OCI-LY1 (cell line): ENCODE data around the gene ATP13A2.

ENCODE experiments used
- H2AFZ ChIP-seq: fragments of 200-600 bp; sonication (generic), shearing (Covaris generic); 2 replicates; pipeline ENCODE4 v1.6.0; 2014; ENCODE audit warnings: antibody characterized with exemption, mild to moderate bottlenecking, low read length
- H3F3A ChIP-seq: fragments of 200-600 bp; sonication (generic), shearing (Covaris generic); 2 replicates; pipeline ENCODE4 v1.6.0; 2014; ENCODE audit warnings: mild to moderate bottlenecking, antibody characterized with exemption, low read length, moderate library complexity; ENCODE audit not compliant: insufficient read depth
- H3K27ac ChIP-seq: fragments of 200-600 bp; sonication (generic); 2 replicates; pipeline ENCODE4 v1.5.1; 2014; ENCODE audit warnings: low read length, mixed run types, mild to moderate bottlenecking, low read depth; ENCODE audit not compliant: poor library complexity, severe bottlenecking
- H3K27me3 ChIP-seq: fragments of 200-600 bp; sonication (generic); 2 replicates; pipeline ENCODE4 v1.6.0; 2014; ENCODE audit warnings: antibody characterized with exemption, mild to moderate bottlenecking, low read length, moderate library complexity; ENCODE audit not compliant: insufficient read depth
- H3K36me3 ChIP-seq: fragments of 200-600 bp; sonication (generic); 2 replicates; pipeline ENCODE4 v1.6.1; 2014; ENCODE audit warnings: mild to moderate bottlenecking, antibody characterized with exemption, low read length, moderate library complexity, mixed read lengths; ENCODE audit not compliant: insufficient read depth
- H3K4me1 ChIP-seq: fragments of 200-600 bp; sonication (generic); 2 replicates; pipeline ENCODE4 v1.5.1; 2014; ENCODE audit warnings: mild to moderate bottlenecking, low read length, moderate library complexity; ENCODE audit not compliant: insufficient read depth, severe bottlenecking
- H3K4me2 ChIP-seq: fragments of 200-600 bp; sonication (generic), shearing (Covaris generic); 2 replicates; pipeline ENCODE4 v1.6.1; 2014; ENCODE audit warnings: low read length
- H3K4me3 ChIP-seq: fragments of 200-600 bp; sonication (generic); 2 replicates; pipeline ENCODE4 v1.5.1; 2014; ENCODE audit warnings: low read length, low read depth, mild to moderate bottlenecking, mixed read lengths; ENCODE audit not compliant: poor library complexity, severe bottlenecking
- H3K79me2 ChIP-seq: fragments of 200-600 bp; shearing (Covaris generic); 2 replicates; pipeline ENCODE4 v1.6.1; 2016; ENCODE audit warnings: mixed run types, low read length, mixed read lengths; ENCODE audit not compliant: insufficient read depth
- H3K9ac ChIP-seq: fragments of 200-600 bp; sonication (generic), shearing (Covaris generic); 2 replicates; pipeline ENCODE4 v1.6.1; 2014; ENCODE audit warnings: mild to moderate bottlenecking, low read length, mixed read lengths
- H3K9me2 ChIP-seq: fragments of 200-600 bp; sonication (generic), shearing (Covaris generic); 2 replicates; pipeline ENCODE4 v1.6.1; 2014; ENCODE audit warnings: low read depth, mild to moderate bottlenecking, low read length, mixed read lengths
- H3K9me3 ChIP-seq: fragments of 200-600 bp; shearing (Covaris generic); 2 replicates; pipeline ENCODE4 v1.6.1; 2014; ENCODE audit warnings: low read length, mixed read lengths
- H4K20me1 ChIP-seq: fragments of 200-600 bp; sonication (generic), shearing (Covaris generic); 2 replicates; pipeline ENCODE4 v1.6.0; 2016; ENCODE audit warnings: mild to moderate bottlenecking, low read length; ENCODE audit not compliant: insufficient read depth
- EZH2 ChIP-seq: fragments of 200-600 bp; sonication (generic), shearing (Covaris generic); IDR thresholded peaks from 2 replicates; pipeline ENCODE4 v1.8.0; 2017; ENCODE audit warnings: borderline replicate concordance, mixed run types, mild to moderate bottlenecking, antibody characterized with exemption, low read length, moderate library complexity, mixed read lengths
- TF ChIP-seq, protein P1 (sequence below): fragments of 200-600 bp; sonication (generic), shearing (Covaris generic); IDR thresholded peaks from 2 replicates; pipeline ENCODE4 v1.5.1; 2017; ENCODE audit warnings: mild to moderate bottlenecking, antibody characterized with exemption, low read length, moderate library complexity, mixed read lengths

ATP13A2 gene

DNA sequence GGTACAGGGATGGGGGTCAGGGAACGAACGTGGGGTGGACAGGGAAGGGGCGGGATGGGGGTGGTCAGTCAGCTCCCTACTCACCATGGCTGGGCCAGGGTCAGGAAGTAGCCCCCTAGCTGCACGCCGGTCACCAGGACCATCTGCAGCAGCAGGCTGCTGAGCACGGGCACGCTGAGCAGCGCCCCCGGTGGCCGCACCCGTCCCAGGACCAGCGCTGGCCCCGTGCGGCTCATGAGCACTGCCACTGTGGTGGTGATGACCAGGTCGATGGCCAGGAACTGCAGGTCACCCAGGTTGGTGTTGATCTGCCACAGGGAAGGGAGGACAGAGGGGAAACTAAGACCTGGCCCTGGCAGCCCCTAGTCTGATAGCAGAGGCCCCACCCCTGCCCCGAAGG lies 24.8 kb downstream of the ATP13A2 start:
- Histone ChIP-seq H4K20me1 (no peaks in the 10 kb centered on the region), H3K4me3 (no peak overlapping the region), H3K27me3 (no peaks in the 10 kb centered on the region), H3K9me2 (no peaks in the 10 kb centered on the region), H3K4me1 (no peaks in the 10 kb centered on the region), H3K4me2 (no peak overlapping the region), H2AFZ (no peak overlapping the region), H3K9ac (no peak overlapping the region), H3K79me2 (no peaks in the 10 kb centered on the region), H3F3A (no peaks in the 10 kb centered on the region), H3K36me3 (no peaks in the 10 kb centered on the region; the same call in 1 of the 2 replicates), H3K9me3 (no peaks in the 10 kb centered on the region), H3K27ac (no peak overlapping the region)
- TF ChIP-seq EZH2 = no peak
- TF ChIP-seq, protein P1, sequence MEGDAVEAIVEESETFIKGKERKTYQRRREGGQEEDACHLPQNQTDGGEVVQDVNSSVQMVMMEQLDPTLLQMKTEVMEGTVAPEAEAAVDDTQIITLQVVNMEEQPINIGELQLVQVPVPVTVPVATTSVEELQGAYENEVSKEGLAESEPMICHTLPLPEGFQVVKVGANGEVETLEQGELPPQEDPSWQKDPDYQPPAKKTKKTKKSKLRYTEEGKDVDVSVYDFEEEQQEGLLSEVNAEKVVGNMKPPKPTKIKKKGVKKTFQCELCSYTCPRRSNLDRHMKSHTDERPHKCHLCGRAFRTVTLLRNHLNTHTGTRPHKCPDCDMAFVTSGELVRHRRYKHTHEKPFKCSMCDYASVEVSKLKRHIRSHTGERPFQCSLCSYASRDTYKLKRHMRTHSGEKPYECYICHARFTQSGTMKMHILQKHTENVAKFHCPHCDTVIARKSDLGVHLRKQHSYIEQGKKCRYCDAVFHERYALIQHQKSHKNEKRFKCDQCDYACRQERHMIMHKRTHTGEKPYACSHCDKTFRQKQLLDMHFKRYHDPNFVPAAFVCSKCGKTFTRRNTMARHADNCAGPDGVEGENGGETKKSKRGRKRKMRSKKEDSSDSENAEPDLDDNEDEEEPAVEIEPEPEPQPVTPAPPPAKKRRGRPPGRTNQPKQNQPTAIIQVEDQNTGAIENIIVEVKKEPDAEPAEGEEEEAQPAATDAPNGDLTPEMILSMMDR = peak; percentile 67

- Histone ChIP-seq H3F3A (no peaks in the 10 kb centered on the region), H3K9ac (no peak overlapping the region), H3K79me2 (no peaks in the 10 kb centered on the region), H3K4me1 (no peaks in the 10 kb centered on the region), H2AFZ (no peak overlapping the region), H3K9me3 (no peaks in the 10 kb centered on the region), H3K27ac (no peak overlapping the region), H3K4me3 (no peak overlapping the region), H4K20me1 (no peaks in the 10 kb centered on the region), H3K9me2 (no peaks in the 10 kb centered on the region), H3K4me2 (no peak overlapping the region), H3K27me3 (no peaks in the 10 kb centered on the region), H3K36me3 (no peaks in the 10 kb centered on the region; the same call in 1 of the 2 replicates)
- TF ChIP-seq, protein P1 = no peak
- TF ChIP-seq EZH2 = no peak
Observed at GRCh38 chr1:16986560-16986959, 25.2 kb downstream of the ATP13A2 start.

DNA sequence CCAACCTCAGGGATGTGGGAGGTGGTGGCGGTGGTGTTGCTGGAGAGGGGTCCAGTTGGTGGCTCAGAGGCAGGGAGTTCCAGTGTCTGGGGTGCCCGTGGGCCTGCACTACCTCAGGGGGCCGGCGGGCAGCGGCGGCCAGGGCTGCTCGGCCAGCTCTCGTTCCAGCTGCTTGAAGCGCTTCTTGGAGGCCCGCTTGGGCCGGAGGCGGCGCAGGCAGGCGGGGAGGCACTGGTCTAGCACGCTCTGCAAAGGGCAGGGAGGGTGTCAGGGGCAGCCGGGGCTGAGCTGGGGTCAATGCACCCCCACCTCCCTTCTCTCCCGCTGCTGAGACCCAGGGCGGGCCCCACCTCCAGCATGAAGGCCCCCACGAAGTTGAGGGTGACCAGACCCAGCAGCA lies 25.6 kb downstream of the ATP13A2 start:
- no peaks in the 10 kb centered on the region for H3K36me3 ChIP-seq
- no peaks in the 10 kb centered on the region for H3K9me2 ChIP-seq
- no peaks in the 10 kb centered on the region for H3K4me1 ChIP-seq
- TF ChIP-seq, protein P1 = no peak
- TF ChIP-seq EZH2 = no peak
- no peak overlapping the region for H3K9ac ChIP-seq
- no peak overlapping the region for H3K4me2 ChIP-seq
- H3K79me2 ChIP-seq = no peaks in the 10 kb centered on the region
- no peaks in the 10 kb centered on the region for H3K27me3 ChIP-seq
- H3K27ac ChIP-seq = no peak overlapping the region
- H2AFZ ChIP-seq = no peak overlapping the region
- no peak overlapping the region for H3K4me3 ChIP-seq
- H3F3A ChIP-seq = no peaks in the 10 kb centered on the region
- no peaks in the 10 kb centered on the region for H3K9me3 ChIP-seq
- H4K20me1 ChIP-seq = no peaks in the 10 kb centered on the region
